ENCODE results near the gene ZNF574.

- no peak for TF ChIP-seq CTCF (conservative IDR thresholded peaks at IDR 0.05; ENCODE audit: low read depth, low read length)
- TF ChIP-seq EZH2 (IDR thresholded peaks at IDR 0.05; ENCODE audit: borderline replicate concordance, low read depth, low read length, poor library complexity, severe bottlenecking): no peak
Observed at GRCh38 chr19:42129399-42130253, 53.7 kb downstream of the ZNF574 start.
